ENCODE results near the gene SULT1A1.
A peak's percentile ranks its signal among the peaks of the same experiment; 100 is the strongest.
"Not testable (repeated sequence)": the region's sequence is repeated elsewhere in the genome, so short reads cannot be mapped to it uniquely, and the experiment has no call there.

SULT1A1 gene

DNA sequence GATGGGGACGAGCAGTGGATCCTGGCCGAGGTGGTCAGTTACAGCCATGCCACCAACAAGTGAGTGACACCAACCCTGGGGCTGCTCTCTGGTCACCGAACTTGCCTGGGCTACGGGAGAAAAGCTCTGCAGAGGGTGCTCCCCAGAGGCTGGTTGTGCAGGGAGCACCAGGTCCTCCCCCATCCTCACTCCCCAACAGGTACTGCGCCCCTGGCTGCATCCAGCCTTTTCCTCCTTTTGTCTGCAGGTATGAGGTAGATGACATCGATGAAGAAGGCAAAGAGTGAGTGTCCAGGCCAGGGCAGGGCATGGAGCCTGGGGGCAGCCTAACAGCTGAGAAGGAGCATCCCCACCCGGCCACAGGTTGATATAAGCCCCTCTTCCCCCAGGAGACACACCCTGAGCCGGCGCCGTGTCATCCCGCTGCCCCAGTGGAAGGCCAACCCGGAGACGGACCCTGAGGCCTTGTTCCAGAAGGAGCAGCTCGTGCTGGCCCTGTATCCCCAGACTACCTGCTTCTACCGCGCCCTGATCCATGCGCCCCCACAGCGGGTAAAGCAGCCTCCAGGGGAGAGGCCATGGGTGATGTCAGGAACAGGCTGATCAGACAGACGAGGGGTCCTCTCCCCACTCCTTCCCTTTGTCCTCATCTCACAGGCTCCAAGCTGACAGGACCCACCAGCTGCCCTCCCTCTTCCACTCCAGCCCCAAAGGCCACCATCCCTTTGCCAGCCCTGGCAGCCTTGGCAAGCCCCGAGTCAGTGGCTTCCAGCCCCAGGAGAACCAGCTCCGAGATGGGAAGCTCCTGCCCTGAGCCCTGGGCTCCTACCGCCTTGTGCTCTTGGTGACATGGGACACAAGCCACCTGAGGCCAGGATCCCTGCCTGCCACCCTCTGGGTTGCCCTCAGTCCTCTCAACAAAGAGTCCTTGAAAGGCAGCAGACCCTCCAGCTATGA is 19.2 kb downstream of the SULT1A1 start:
- no peak for DNase-seq

DNA sequence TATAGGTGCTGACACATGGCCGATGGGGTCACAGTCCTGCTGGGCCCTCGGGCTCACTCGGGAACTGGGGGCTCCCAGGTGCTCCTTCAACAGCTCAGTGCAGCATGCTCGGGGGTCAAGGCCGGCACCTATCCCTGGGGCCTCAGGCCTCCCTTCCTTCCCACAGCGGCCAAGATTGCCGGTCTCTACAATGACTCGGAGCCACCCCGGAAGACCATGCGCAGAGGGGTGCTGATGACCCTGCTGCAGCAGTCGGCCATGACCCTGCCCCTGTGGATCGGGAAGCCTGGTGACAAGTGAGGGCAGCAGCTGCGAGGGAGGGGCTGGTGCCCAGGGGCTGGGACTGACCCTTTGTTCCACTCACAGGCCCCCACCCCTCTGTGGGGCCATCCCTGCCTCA is 19.9 kb downstream of the SULT1A1 start:
- no peak for DNase-seq

DNA sequence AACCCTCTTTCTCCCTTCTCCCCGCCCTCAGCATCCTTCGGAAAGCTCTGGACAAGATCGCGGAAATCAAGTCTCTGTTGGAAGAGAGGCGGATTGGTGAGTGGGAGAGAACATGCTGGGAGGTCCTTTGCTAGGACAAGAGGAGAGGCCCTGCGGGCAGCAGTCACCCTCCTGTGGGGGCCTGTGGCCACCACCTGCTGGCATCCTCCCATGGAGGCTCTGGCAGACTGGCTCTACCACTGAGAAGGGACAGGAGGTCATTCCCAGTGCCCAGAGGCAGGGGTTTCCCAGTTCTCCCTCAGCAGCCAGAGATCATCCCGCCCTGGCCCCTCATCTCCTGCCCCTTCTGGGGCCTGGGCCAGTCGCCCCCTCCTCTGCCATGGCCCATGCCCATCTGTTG is 20.8 kb downstream of the SULT1A1 start:
- no peak for DNase-seq

DNA sequence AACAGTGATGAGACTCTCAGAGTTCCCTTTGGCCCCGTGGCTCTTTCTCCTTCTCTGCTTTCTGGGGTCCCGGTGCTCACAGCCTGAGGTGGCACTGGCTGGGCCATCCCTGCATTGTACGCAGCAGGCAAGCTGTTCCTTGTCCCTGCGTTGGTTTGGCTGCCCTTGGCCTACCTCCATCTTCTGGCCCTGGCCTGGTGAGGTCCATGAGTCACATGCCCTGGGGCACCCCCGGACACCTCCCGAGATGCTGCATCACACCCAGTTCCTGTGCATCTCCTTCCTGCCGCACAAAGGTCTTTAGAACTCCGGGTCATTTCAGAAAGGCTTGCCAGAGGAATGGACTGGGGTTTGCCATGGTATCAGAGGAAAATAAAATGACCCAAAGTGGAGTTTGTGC is 22.5 kb downstream of the SULT1A1 start:
- DNase-seq: no peak

DNA sequence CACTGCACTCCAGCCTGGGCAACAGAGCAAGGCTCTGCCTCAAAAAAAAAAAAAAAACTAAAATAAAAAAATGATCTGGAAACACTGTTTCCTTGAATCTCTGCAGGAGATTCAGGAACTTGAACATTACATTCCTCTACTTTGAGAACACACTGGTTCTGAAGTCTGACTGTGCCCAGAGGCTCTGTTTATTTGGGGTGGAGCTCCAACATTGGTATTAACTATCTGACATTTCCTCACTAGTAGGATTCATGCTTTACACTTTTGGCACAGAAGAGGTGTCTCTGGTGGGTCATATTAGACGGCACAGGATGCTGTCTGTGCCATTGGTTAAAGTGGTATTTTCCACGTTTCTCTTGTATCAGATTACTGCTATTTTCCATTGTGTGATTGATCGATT is 23.4 kb downstream of the SULT1A1 start:
- no peak for DNase-seq

DNA sequence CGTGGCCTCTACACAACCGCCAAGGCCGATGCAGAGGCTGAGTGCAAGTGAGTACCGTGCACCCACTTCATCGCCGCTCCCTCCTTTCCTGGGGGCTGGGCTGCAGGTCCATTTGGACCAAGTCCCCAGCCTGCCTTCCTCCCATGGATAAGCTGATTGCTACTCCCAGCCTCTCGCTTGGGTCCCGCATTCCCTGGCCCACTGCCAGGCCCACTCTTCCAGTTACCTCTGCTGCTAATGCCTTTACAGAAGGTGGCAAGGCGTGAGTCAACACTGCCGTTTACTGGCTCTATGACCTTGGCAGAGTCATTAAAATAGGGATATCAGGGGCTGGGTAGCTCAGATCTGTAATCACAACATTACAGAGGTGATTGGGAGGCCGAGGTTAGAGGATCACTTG is 24.2 kb downstream of the SULT1A1 start:
- DNase-seq: no peak

DNA sequence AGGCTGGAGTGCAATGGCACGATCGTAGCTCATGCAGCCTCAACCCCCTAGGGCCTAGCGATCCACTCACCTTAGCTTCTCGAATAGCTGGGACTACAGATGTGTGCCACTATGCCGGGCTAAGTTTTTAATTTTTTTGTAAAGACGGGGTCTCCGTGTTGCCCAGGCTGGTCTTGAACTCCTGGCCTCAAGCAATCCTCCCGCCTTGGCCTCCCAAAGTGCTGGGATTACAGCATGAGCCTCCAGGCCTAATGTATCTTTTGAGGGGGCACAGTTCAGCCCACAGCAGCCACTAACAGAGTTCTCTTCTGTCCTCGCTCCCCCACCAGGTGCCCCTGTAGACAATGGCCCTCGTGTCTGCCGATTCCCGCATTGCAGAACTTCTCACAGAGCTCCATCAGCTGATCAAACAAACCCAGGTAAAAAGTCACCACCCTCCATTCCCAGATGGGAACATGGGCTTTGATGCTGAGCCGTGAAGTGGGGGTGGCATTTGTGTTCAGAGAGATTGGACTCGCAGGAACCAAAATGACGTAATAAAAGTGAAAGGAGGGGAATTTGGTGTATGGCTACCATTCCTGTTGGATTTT is 29.0 kb downstream of the SULT1A1 start:
- DNase-seq: no peak

DNA sequence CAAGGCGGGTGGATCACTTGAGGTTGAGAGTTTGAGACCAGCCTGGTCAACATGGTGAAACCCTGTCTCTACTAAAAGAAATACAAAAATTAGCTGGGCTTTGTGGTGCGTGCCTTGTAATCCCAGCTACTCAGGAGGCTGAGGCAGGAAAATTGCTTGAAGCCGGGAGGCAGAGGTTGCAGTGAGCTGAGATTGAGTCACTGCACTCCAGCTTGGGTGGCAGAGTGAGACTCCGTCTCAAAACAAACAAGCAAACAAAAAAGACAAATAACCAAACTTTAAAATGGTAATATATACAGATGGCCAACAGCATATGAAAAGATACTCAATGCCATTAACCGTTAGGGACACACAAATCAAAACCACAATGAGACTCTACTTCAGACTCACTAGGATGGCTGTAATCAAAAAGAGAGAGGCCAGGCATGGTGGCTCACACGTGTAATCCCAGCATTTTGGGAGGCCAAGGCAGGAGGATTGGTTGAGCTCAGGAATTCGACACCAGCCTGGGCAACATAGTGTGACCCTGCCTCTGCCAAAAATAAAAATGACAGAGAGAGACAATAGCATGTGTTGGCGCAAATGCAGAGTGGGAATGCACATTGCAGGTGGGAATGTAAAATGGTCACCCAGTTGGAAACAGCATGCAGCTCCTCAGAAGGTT is 34.3 kb downstream of the SULT1A1 start:
- no peak for DNase-seq

DNA sequence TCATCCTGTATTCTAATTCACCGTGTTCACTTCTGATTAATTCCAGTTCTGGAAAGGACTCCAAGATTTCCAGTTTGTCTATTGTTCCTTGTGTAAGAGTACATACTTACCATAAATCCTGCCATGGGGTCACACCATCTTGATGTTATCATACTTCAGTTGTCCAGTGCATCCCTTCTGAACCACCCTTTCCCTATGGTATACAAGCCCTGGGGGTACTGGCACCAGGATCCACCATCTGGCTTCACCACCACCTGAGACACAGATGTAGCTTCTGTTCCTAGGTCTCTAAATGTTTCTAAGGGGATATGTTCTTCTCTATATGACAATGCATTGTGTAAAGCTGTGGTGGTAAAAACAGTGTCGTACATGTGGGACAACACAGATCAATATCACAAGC is 34.9 kb downstream of the SULT1A1 start:
- no peak for DNase-seq

DNA sequence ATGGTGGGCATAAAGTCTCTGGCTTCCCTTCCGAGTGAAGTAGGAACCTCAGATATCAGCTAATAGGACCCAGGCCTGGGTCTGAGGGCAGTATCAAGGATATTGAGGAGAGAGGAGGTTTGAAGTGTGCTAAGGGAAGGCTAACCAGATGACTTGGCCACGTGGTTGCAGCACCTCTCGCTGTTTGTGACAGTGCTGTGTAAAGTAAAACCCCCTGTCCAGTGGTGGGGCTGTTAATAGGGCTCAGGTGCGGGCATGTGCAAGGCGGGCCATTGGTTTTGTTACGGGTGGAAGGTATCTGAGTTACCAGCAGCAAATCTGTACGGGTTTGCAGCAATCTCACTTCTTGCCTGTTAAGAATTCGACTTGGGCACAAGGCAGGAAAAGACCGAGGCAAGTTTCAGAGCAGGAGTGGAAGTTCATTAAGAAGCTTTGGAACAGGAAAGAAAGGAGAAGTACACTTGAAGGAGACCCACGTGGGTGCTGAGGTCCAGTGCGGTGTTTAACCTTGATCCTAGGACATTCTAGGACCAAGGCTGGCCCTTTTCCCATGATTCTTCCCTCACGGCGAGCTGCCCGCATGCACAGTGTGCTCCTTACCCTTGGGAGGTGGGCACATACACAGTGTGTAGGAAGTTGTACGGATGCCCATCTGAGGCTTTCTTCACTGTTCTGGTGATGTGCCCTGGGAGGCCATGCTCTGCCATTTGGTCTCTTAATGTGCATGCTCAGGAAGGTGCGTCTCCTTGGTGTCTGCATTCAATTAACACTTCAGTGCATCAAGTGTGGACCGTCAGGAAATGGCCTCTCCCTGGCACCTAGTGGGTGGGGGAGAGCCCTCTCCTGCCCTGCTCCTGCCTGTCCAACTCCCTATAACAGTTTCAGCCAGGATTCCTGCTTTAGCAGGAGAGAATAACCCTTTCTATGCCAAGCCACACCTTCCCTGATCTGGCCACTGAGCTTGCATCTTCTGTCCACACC is 35.8 kb downstream of the SULT1A1 start:
- DNase-seq: no peak

DNA sequence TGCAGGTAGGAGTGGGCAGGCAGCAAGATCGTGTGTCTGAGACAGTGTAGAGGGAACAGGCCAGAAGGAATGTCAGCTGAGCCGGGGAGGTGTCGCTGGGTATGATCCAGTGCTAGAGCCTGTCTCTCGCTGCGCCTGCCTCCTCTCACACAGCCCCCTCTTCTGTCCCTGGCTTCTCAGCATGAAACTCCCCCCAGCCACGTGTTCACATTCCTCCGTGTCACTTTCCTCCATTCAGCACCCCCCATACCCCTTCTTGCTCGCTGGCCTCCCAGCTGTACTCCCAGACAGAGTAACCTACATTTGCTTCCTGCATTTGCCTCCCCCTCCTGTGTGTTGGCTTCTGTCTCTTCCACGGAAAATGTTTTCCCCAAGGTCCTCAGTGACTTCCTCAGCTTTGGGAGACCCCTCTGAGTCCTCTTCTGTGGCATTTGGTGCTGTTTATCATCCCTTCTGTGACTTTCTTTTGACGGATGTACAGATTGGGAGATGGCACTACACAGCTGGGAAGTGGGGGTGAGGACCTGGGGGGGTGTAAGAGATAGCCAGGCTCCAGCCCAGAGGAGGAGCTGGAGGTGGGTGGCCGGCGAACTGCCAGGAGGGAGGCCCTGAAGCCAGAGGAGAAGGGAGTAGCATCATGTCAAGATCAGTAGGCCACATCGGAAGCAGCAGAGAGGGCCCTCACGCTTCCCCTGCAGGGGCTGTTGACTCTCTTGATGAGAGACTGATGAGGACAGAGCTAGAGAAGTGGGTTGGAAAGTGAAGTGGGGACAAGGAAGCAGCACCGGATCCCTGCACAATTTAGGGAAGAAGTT is 36.9 kb downstream of the SULT1A1 start:
- peak; percentile 63 for DNase-seq

DNA sequence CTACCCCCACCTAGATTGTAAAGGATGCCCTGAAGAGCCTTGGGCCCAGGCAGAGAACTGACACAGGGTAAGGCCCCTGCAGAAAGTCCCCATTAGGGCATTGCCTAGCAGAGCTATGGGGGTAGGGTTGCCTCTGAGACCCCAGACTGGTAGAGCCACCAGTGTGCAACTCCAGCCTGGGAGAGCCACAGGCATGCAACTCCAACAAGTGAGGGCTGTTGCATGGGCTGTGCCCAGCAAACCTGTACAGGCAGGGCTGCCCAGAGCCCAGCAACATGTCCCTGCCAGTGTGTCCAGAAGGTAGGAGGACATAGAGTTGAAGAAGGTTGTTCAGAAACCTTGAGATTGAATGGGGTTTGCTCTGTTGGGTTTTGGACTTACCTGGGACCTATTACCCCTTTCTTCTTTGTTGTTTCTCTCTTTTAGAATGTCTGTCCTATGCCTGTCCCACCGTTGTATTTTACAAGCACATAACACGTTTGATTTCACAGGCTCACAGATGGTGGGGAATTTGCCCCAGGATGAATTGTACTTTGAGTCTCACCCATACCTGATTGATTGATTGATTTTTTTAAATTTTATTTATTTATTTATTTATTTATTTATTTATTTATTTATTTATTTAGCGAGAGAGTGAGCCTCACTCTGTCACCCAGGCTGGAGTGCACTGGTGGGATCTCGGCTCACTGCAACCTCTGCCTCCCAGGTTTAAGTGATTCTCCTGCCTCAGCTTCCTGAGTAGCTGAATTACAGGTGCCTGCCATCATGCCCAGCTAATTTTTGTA is 39.7 kb downstream of the SULT1A1 start:
- DNase-seq: no peak

DNA sequence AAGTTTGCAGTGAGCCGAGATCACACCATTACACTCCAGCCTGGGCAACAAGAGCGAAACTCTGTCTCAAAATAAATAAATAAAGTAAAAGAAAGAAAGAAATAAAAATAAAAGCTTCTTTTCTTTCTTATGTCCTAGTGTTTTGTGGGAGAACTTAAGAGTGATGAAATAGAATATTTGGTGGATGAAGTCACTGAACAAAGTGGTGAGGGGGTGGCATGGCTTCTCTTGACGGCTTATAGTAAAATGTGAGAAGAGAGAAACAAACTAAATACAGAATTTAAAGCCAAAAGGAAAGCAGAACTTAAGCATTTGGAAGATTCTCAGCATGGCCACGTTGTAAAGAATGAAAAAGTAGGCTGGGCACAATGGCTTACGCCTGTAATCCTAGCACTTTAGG is 40.8 kb downstream of the SULT1A1 start:
- peak; percentile 34 for DNase-seq

DNA sequence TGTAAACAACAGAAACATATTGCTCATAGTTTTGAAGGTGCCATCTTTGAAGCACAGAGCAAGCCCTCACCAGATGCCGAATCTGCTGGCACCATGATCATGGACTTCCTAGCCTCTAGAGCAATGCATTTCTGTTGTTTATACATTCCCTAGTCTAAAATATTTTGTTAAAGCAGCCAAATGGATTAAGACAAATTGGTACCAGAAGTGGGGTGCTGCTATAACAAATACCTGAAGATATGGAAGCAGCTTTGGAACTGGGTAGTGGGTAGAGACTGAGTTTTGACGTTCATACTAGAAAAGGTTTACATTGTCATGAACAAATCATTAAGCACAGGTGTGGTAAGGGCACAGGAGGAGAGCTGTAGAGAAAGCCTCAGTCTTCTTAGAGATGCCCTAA is 42.6 kb downstream of the SULT1A1 start:
- DNase-seq: no peak

DNA sequence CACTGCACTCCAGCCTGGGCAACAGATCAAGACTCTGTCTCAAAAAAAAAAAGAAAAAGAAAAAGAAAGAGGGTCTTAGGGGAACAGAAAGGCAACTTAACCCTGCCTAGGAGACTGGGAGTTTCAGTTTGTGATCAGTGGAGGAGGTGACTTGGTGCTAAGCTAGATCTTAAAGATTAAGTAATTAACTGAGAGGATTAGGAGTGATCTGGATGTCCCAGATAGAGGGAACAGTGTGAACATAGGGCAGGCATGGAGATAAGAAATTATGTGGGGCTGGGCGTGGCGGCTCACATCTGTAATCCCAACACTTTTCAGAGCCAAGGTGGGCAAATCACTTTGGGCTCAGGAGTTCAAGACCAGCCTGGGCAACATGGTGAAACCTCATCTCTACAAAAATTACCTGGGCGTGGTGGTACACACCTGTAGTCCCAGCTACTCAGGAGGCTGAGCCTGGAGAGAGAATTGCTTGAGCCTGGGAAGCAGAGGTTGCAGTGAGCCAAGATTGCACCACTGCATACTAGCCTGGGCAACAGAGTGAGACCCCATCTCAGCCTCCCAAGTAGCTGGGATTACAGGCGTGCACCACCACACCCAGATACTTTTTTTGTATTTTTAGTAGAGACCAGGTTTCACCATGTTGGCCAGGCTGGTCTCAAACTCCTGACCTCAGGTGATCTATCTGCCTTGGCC is 43.5 kb downstream of the SULT1A1 start:
- DNase-seq: not testable (repeated sequence)

DNA sequence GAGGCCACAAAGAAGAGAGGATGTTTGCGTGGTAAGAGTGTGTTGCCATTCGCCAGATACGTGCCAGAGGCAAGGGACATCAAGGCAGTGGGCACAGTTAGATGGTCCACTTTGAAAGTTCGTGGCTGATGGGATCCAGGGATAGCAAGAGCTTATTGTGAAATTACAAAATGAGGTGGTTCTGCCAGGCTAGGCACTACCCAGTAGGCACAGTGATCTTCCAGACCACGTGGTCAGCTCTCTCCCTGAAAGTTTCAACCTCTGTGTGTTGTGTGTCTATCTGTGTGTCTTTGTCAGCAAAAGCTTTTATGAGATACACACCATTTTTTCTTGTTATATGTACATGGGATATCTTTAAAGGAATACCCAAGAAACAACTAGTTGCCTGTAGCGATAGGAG is 46.6 kb downstream of the SULT1A1 start:
- DNase-seq: no peak

DNA sequence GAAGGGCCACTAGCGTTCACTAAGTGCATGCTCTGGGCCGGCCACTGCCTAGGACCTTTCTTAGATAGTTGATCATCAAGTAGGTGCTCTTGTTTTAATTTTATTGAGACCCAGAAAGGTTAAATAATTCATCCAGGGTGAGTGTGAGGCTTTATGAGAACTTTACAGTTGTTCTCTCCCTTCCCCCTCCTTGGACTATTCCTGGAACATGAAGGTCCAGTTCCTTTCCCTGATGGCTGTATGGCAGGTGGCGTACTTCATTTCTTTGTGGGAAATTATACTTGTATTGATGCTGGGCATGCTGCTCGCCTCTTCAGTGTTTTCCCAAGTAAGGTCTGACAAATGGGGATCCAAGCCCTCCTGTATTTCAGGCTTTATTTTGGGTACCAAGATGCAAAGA is 47.6 kb downstream of the SULT1A1 start:
- DNase-seq: no peak

DNA sequence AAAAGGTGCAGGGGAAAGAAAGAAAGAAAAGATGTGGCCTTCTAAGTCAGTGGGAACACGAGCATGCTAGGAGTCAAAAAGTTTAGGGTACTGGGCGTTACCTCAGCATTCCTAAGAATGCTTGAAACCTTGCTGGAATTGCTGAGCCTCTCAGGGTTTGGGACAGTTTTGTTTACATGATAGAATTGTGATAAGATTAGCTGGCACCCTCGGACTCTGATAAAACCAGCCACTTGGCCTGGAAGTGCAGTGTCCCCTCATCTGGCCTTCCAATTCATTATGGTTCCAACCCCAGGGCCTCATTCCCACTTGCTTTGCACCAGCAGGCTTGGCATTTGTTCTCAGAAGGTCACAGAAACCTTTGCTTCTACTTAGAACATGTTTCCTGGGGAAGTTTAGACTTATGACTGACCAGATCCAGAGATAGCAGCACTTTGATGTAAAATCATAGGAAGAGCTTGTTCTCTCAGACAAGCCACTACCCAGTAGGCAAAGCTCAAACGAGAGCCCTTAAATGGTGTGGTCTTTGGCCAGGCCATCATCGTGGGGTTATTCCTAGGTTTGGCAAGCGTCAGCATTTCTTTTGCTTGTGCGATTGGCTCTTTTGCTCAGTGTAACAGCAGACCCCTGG is 48.2 kb downstream of the SULT1A1 start:
- no peak for DNase-seq

DNA sequence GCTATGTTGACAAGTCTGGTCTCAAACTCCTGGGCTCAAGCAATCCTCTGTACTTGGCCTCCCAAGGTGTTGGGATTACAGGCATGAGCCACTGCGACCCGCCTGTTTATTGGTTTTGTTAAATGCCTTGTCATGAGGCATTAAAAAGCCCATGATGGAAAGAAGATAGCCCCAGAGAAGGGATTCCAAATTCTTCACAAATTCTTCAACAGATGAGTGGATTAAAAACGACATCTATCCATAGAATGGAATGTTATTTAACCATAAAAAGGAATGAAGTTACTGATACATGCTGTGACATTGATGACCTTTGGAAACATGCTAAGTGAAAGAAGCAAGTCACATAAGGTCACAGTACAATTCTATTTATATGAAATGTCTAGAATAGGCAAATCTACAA is 51.4 kb downstream of the SULT1A1 start:
- no peak for DNase-seq

DNA sequence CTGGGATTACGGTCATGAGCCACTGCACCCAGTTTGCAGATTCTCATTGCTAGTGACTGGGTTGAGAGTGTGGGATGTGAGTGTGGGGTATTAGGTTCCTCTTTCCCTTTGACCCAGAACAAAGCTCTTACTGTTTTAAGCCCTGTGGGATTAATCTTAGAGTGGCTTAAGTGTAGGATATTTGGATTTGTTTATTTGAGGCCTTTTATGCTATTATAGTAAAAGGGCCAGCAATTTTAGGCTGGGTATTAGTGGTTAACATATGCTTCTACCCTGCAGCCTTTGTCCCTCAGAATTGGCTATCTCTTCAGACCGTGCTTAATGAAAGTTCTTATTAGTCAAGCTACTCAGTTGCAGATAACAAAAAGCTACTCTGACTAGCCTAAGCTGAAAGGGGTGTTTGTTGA is 52.9 kb downstream of the SULT1A1 start:
- no peak for DNase-seq
